ENCODE measurements around the gene TMEM219. TPM values are rescaled to one million over a fixed set of nuclear protein-coding genes. Genes with fewer than 3 reads are reported as not detected.

Gene TMEM219
- total and polyA plus RNA-seq, 9 of the 15 experiments (the other 6 are each of a cell fraction or from before 2014, with no cell fraction given), result 35.3 to 62.8 (median 55.5) TPM

DNA sequence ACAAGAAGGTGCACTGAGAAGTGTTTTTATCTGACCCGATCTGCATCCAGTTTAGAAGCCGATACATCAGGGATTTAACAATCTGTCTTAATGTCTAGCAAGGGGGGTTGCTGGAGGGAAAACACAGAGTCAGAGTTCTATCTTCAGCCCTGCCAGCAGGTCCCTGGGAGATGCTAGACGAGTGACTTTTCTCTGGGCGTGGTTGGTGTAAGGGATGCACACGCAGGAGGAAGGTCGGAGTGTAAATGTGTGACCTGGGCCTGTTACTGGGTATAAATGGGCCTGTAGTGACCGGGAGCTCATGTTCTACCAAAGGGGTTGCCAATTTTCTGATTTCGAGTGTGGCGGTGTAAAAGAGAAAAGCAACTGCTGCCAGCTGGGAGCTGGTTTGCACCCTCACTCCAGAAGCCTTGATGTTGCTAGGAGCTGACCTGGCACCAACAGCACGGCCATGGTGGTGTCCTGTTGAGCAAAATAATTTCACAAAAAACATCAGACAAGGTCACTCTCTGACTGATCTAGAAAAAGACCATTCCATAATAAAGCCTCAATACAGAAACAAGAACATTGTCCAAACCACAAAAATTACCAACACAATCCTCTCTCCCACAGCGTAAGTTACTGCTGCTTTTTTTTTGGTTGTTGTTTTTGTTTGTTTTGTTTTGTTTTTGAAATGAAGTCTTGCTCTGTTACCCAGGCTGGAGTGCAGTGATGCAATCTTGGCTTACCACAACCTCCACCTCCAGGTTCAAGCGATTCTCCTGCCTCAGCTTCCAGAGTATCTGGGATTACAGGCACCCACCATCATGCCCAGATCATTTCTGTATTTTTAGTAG lies 34.6 kb upstream of the TMEM219 start (continued):
- no peak for TF ChIP-seq NRF1 (conservative IDR thresholded peaks at IDR 0.05 in 1 of 2, IDR thresholded peaks at IDR 0.05 in 1 of 2)
- TF ChIP-seq MBD2 (IDR thresholded peaks at IDR 0.05; ENCODE audit: borderline replicate concordance, low read depth), result no peak
- no peak for TF ChIP-seq TBP (optimal IDR thresholded peaks at IDR 0.05; ENCODE audit: low read depth, low read length)
- TF ChIP-seq IFI16 (CRISPR knock-in tag; IDR thresholded peaks at IDR 0.05), result no peak
- no peak for TF ChIP-seq UBTF (IDR thresholded peaks at IDR 0.05; ENCODE audit: borderline replicate concordance in 1 of 2, low read depth in 2 of 2, low read length in 2 of 2)
- TF ChIP-seq E2F3 (CRISPR knock-in tag; IDR thresholded peaks at IDR 0.05), result no peak
- TF ChIP-seq, protein P1, sequence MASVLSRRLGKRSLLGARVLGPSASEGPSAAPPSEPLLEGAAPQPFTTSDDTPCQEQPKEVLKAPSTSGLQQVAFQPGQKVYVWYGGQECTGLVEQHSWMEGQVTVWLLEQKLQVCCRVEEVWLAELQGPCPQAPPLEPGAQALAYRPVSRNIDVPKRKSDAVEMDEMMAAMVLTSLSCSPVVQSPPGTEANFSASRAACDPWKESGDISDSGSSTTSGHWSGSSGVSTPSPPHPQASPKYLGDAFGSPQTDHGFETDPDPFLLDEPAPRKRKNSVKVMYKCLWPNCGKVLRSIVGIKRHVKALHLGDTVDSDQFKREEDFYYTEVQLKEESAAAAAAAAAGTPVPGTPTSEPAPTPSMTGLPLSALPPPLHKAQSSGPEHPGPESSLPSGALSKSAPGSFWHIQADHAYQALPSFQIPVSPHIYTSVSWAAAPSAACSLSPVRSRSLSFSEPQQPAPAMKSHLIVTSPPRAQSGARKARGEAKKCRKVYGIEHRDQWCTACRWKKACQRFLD (CRISPR knock-in tag; IDR thresholded peaks at IDR 0.05), result no peak
- no peak for TF ChIP-seq NFE2L1 (tag; IDR thresholded peaks at IDR 0.05; ENCODE audit: borderline replicate concordance, low read depth)
- TF ChIP-seq GTF2B (IDR thresholded peaks at IDR 0.05; ENCODE audit: extremely low read depth, insufficient read length), result no peak
- TF ChIP-seq COPS2 (conservative IDR thresholded peaks at IDR 0.05), result no peak
- peak; percentile 50 for TF ChIP-seq CEBPG (CRISPR knock-in tag; IDR thresholded peaks at IDR 0.05)
- TF ChIP-seq CEBPG (tag; conservative IDR thresholded peaks at IDR 0.05 in 1 of 2, IDR thresholded peaks at IDR 0.05 in 1 of 2), result peak in 1 of 2 experiments; percentile 61; a peak in 2 of 4 replicates
- no peak for TF ChIP-seq GATA2 (CRISPR knock-in tag; IDR thresholded peaks at IDR 0.05)
